Stimulated activated CD4-positive, alpha-beta T cell treated with anti-CD3 and anti-CD28 coated beads, Interleukin-1b, Interleukin-23, amount 100 ng/mL, for 1 hour (primary cell): ENCODE results near the gene COL5A2.

Experiments used
- DNase-seq, 2 donors: peaks; one replicate each; pipeline ENCODE4 v3.0.0-alpha.2; 2020; ENCODE audit warnings: low read depth in 2 of 2

The COL5A2 gene

DNA sequence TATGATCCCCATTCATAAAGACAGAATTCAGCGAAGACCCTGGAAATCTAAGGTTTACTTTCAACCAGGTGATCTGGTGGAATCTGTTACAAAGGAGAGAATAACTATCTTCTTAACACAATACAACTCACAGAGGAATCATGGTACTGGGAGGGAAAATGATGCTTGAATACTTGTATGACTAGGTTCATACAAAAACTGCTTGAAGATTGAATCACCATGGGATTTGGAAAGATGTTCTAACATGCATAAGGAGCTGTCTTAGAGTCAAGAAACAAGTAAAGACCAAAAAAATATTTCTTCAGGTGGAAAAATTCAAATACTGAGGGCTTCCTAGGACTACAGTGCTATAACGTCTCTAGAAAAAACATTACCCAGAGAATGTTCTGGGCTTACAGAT is 32.2 kb downstream of the COL5A2 start:
- DNase-seq: no peak

GRCh38 chr2:189146553-189146952 is 33.0 kb downstream of the COL5A2 start:
- DNase-seq: no peak

GRCh38 chr2:189144700-189145211 is 34.8 kb downstream of the COL5A2 start:
- DNase-seq: no peak

- no peak for DNase-seq
Measured at GRCh38 chr2:189143925-189144324, 35.6 kb downstream of the COL5A2 start.

DNA sequence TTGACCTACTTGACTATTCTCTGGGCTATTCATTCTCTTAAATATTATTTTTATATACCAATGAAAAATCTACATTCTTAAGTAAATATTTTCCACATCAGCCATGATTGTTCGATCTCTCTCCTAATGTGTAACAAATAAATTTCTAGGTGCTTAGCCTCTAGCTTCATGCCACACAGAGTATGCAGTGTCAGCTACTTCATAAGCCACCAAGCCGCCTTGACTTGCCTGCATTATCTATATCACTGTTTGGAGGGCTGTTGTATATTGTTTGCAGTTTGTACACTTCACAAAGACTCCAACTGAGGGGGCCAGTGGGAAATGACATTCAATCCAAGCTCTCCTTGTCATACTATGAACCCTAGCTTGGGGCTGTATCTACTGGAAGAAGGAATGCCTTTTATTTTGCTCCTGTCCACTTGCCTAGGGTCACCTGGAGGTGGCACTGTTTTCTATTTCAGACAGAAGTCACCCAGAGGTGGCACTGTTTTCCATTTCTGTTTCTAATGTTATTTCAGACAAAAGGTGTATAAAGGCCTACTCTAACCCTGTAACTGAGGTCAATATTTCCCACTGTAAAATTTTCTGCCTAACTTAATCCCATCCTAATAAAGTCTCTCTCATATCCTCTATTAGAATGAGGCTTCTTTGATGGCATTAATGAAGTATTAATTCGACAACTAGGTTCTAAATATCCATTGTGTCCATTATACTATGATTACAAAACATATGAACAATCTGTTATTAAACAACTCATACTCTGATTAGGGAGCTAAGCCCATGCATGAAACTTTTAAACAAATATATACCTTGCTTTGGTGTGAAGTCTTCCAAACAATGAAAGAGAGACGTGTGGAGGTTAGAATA is 36.4 kb downstream of the COL5A2 start:
- no peak for DNase-seq

GRCh38 chr2:189138800-189139199 is 40.8 kb downstream of the COL5A2 start:
- no peak for DNase-seq

GRCh38 chr2:189137519-189137918 is 42.0 kb downstream of the COL5A2 start:
- no peak for DNase-seq

GRCh38 chr2:189134485-189134884 is 45.1 kb downstream of the COL5A2 start:
- no peak for DNase-seq

- DNase-seq: no peak
Measured at GRCh38 chr2:189131991-189132390, 47.6 kb downstream of the COL5A2 start.

DNA sequence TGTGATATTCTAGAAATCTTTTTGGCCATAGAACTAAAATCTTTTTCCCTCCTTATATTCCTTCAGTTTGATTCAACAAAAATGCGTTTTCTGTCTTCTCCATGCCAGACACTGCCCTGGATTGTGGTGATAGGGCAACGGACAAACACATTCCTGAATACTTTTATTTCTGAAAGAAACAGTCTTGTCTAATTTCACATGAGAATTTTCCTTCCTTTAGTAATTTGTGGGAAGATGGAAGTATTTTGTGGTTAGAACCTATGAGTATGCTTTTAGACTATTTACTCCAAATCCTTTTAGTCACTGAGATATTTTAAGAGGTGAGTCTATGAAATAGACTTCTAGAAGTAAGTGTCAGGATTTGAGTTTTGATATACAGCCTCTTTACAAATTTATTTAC is 49.6 kb downstream of the COL5A2 start:
- no peak for DNase-seq

DNA sequence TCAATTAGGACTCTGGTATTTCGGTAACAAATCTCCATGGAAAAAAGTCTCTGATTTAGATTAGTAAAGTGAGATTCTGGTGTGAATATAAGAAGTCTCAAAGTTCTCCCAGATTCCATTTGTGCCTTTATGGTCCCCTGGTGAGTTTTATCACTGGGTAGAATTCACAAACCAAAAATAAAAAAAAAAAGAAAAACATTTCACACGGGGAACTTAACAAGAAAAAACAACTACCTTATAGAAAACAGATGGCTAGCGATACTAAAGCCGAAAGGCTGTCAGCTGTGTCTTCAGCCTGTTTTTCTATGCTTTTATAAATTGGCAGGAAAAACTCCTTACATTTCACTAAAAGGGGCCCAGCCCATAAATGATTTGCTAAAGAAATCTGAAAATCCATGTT is 50.6 kb downstream of the COL5A2 start:
- no peak for DNase-seq

GRCh38 chr2:189127756-189128155 is 51.8 kb downstream of the COL5A2 start:
- no peak for DNase-seq

- no peak for DNase-seq
Measured at GRCh38 chr2:189125195-189125594, 54.4 kb downstream of the COL5A2 start.

DNA sequence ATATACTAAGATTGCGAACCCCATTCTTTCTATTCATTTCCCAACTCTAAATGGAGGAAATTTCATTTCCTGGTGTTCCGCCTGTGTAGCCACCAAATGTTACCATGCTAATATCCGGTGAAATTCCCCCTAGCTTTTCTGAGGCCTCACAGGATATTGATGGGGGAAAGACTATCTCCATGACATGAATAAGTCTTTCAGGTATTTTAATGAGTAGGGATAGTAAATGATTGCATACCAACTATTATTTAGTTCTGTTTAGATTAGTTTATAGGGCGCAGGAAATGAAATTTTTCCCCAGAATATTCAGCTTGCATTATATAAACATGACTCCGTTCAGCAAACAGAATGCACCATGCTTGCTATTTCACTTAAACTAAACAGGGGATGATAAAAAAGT is 55.4 kb downstream of the COL5A2 start:
- no peak for DNase-seq

DNA sequence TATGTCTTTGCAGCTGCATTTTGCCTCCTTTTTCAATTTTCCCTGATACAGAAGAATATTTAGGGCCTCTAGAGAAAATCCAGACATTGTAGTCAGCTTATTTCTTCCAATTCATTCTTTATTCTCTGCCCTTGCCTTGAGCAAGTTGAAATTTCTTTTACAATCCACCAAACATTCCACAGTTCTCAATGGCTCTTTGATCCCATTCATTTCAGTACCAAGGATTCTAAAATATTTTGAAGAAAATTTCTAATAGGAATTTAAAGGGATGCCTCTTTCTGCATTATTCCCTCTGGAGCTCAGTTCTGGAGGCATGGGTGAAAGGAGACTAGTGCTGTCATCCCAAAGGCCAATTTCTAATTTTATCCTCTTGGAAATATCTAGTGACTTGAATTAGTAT is 61.2 kb downstream of the COL5A2 start:
- no peak for DNase-seq

DNA sequence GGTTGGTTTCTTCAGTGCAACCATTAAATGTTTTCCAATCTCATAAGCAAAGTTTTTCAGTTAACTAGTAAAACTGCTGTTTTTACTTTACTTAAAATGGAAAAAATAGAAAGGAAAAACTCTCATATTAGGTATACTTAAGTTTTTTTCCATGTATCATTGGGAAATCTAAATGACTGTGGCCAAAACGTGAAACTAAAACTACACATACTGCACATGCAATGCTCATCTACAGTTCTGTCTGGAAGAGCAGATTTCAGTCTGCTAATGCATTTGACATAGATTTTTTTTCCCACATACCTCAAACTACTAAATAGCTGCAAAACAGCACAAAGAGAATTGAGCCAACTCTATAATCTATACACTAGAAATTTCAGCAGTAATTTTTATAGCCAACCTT is 62.6 kb downstream of the COL5A2 start:
- no peak for DNase-seq

GRCh38 chr2:189116087-189116486 is 63.5 kb downstream of the COL5A2 start:
- no peak for DNase-seq

DNA sequence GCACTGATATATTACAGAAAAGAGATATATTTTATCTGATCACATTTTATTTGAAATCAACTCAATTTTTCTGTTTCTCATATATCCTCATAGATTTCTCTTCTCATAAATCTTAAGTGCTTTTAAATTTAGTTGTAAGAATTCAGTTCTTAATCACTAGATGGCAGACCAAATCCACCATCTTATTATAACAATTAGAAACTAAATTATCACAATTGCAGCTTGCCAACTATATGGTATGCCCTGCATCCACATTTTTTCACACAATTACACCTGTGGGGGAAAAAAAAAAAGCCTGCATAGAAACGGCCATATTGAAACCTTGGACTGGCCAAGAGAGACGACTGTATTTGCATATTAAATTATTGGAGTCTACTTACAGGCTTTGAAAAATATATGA is 64.4 kb downstream of the COL5A2 start:
- no peak for DNase-seq

DNA sequence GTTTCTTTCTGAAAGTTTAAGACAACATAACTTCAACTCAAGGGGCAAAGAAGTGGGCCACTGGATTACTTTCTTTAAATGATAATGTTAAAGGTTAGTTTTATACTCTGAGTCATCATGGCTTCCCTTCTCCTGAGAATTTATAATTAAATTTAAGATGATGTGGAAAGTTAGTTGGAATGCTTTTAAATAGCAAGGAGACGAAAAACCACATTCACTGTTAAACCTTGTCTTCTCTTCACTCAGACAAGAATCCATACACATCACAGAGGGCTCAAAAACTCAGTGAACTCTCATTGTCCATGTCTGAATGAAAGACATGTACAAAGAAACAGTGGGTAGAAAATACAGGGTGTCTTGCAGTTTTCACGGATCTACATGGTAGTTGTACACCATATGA is 65.6 kb downstream of the COL5A2 start:
- DNase-seq: no peak

GRCh38 chr2:189111063-189111715 is 68.4 kb downstream of the COL5A2 start:
- DNase-seq: no peak

- DNase-seq: no peak
Measured at GRCh38 chr2:189109921-189110397, 69.6 kb downstream of the COL5A2 start.

DNA sequence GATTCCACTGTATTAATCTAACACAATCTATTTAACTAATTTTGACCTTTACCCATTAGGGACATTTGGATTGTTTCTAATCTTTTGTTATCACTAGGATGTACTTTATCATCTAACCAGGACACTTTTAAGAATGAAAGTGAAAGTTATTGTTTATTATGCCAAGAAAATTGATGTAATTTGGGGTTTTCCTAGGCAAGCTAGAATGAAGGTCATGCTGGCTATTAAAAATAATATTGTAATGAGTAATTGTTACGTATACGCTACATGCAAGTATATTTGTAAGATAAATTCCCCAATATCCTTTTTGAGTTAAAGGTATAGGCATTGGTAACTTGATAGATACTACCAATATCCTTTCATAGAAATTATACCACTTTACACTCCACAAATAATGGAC is 74.6 kb downstream of the COL5A2 start:
- no peak for DNase-seq

DNA sequence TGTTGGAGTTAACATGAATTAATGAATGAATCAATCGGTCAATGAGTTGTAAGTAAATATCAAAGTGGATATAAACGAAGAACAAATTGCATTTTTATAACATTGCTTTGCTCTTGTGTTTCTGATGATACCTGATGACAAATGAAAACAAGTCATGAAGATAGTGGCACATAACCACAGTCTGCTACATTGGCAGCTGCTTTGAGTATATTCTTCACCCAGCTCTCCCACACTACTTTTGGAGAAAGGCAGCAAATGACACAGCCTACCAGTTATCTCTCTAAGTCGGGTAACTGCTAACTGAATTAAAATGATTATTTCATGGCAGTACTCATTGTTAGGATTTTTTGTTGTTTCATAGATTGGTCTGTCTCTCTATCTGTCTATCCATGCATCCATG is 76.8 kb downstream of the COL5A2 start:
- DNase-seq: no peak
